ENCODE results near the gene TMPRSS4. TPM values are rescaled to one million over a fixed set of nuclear protein-coding genes. Genes with fewer than 3 reads are reported as not detected.

The TMPRSS4 gene
- polyA plus RNA-seq, 1 experiment = not detected

GRCh38 chr11:118091690-118092089 lies 14.8 kb downstream of the TMPRSS4 start:
- TF ChIP-seq CTCF (IDR thresholded peaks at IDR 0.05; ENCODE audit: low read depth, low read length) = no peak

DNA sequence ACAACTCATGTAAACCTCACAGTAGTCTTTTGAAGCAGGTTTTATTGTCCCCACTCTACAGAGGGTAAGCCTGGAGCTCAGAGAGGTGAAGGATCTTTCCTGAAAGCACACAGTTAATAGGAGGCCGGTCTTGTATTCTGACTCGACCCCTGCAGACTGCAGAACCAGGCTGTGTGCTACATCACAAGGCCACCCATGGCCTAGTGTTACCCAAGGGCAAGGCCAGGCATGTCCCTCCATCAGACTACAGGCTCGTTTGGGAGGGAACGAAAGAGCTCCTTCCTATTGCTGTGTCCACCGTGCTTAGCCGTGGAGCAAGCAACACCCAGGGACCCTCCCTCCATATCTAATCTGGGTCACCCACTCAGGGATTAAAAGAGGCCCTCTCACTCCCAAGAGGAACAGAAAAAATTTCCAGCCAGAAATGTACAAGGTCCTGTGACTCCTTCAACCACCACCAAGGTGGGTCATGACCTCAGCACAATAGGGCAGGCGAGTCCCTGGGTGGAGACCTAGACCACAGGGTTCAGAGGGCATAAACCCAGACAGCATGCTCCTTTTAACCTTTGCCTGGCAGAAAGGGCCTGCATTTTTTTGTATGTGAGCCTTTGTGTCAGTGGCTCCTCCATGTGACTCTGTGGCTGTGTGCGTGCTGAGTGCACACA lies 16.2 kb downstream of the TMPRSS4 start:
- TF ChIP-seq CTCF (IDR thresholded peaks at IDR 0.05; ENCODE audit: low read depth, low read length) = no peak
- POLR2A ChIA-PET = no interaction called here
- CTCF ChIA-PET = no interaction called here
- H3K27ac ChIP-seq (ENCODE audit: low read depth, low read length) = no peak overlapping the region
- H3K27me3 ChIP-seq (ENCODE audit: control insufficient read depth, insufficient read depth, low read length) = no peaks in the 10 kb centered on the region
- DNase-seq (ENCODE audit: low read depth, low spot score) = no peak
- H3K4me3 ChIP-seq (ENCODE audit: low read depth, low read length) = no peak overlapping the region
- H3K9me3 ChIP-seq (ENCODE audit: control insufficient read depth, insufficient read depth, low read length) = no peaks in the 10 kb centered on the region

More at GRCh38 chr11:118091690-118092089, 14.8 kb downstream of the TMPRSS4 start:
- H3K9me3 ChIP-seq (ENCODE audit: control insufficient read depth, insufficient read depth, low read length) = peaks cover 5% of the 10 kb centered on the region; the same call in 1 of the 2 replicates
- POLR2A ChIA-PET = no interaction called here
- no peak for DNase-seq (ENCODE audit: low read depth, low spot score)
- H3K27me3 ChIP-seq (ENCODE audit: control insufficient read depth, insufficient read depth, low read length) = no peaks in the 10 kb centered on the region
- CTCF ChIA-PET = no interaction called here
- no peak overlapping the region for H3K27ac ChIP-seq (ENCODE audit: low read depth, low read length)
- no peak overlapping the region for H3K4me3 ChIP-seq (ENCODE audit: low read depth, low read length)

- POLR2A ChIA-PET = no interaction called here
- CTCF ChIA-PET = no interaction called here
Measured at GRCh38 chr11:118095493-118095892, 18.6 kb downstream of the TMPRSS4 start.

GRCh38 chr11:118095967-118096367 lies 19.1 kb downstream of the TMPRSS4 start:
- Histone ChIP-seq H3K4me3 (ENCODE audit: low read depth, low read length) (no peak overlapping the region), H3K27me3 (ENCODE audit: control insufficient read depth, insufficient read depth, low read length) (no peaks in the 10 kb centered on the region), H3K9me3 (ENCODE audit: control insufficient read depth, insufficient read depth, low read length) (no peaks in the 10 kb centered on the region), H3K27ac (ENCODE audit: low read depth, low read length) (no peak overlapping the region)
- CTCF ChIA-PET = no interaction called here
- no peak for DNase-seq (ENCODE audit: low read depth, low spot score)
- no peak for TF ChIP-seq CTCF (IDR thresholded peaks at IDR 0.05; ENCODE audit: low read depth, low read length)
- POLR2A ChIA-PET = no interaction called here

More at GRCh38 chr11:118095493-118095892, 18.6 kb downstream of the TMPRSS4 start:
- H3K4me3 ChIP-seq (ENCODE audit: low read depth, low read length) = no peak overlapping the region
- H3K27me3 ChIP-seq (ENCODE audit: control insufficient read depth, insufficient read depth, low read length) = no peaks in the 10 kb centered on the region
- no peak for TF ChIP-seq CTCF (IDR thresholded peaks at IDR 0.05; ENCODE audit: low read depth, low read length)
- no peaks in the 10 kb centered on the region for H3K9me3 ChIP-seq (ENCODE audit: control insufficient read depth, insufficient read depth, low read length)
- no peak for DNase-seq (ENCODE audit: low read depth, low spot score)
- no peak overlapping the region for H3K27ac ChIP-seq (ENCODE audit: low read depth, low read length)

DNA sequence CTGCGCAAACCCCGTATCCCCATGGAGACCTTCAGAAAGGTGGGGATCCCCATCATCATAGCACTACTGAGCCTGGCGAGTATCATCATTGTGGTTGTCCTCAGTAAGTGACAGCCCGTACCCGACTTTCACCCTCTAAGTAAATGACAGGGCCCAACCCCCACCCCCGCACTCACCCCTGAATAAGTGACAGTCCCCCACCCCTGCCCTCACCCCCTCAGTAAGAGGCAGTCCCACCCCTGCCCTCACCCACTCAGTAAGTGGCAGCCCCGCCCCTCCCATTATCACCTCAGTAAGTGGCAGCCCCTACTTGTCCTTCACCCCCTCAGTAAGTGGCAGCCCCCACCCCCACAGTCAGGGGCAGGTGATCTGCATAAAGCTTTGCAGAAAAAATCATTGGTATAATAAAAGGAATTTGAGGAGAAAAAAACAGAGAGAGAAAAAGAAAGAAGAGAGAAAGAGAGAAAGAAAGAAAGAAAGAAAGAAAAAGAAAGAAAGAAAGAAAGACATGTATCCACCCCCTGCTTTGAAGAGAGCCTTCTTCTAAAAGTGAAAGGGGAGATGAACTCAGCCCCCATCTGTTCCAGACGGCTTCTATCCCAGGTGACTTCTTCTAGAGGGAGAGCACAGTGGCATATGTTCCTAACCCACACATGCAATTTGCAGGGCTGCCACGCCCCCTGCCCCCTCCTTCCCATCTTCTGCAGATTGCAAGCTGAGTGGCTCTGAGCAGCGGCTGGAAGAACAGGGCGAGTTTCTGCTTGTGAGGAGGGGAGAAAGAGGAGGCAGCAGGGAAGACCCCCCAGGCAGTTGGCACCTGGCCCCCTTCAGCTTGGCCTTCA lies 22.3 kb downstream of the TMPRSS4 start:
- no peak for TF ChIP-seq CTCF (IDR thresholded peaks at IDR 0.05; ENCODE audit: low read depth, low read length)
- no peak for DNase-seq (ENCODE audit: low read depth, low spot score)
- ChIA-PET POLR2A (no interaction called here), CTCF (no interaction called here)
- no peaks in the 10 kb centered on the region for H3K9me3 ChIP-seq (ENCODE audit: control insufficient read depth, insufficient read depth, low read length)
- no peak overlapping the region for H3K27ac ChIP-seq (ENCODE audit: low read depth, low read length)
- no peak overlapping the region for H3K4me3 ChIP-seq (ENCODE audit: low read depth, low read length)
- no peaks in the 10 kb centered on the region for H3K27me3 ChIP-seq (ENCODE audit: control insufficient read depth, insufficient read depth, low read length)

Data from AG04450 (cell line).